Fibroblast of pulmonary artery (primary cell): ENCODE measurements around the gene LRTM1.

Source experiments
- DNase-seq: peaks from one replicate; pipeline ENCODE4 v3.0.0-alpha.2; 2010; ENCODE audit warnings: low read depth
- H3K4me3 ChIP-seq: replicated peaks from 2 replicates; pipeline ENCODE4 v1.5.1; 2011; ENCODE audit warnings: low read depth, mild to moderate bottlenecking, control low read depth, low read length, moderate library complexity
- CTCF ChIP-seq: IDR thresholded peaks from 2 replicates; pipeline ENCODE4 v1.5.1; 2011; ENCODE audit warnings: mild to moderate bottlenecking, control low read depth, low read length, inconsistent platforms; ENCODE audit errors: missing control alignments

LRTM1 gene

DNA sequence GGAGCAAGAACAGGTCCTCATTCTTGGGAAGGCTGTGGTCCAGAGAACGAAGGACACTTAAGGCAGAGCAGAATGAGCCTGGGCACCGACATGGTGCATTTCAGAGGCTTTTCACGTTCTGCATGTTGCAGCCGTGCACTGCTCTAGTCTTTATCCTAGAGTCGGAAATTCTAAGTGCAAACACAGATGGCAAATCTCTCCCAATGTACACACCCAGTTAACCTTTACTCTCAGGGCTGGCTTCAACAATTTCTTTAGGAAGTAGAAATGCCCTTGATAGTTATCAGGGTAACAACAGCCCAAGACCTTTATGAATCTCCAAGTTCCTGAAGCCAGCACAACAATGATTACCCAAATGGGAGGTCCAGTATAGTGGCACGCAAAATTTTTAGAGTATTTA lies 39.1 kb upstream of the LRTM1 start:
- no peak for TF ChIP-seq CTCF
- no peak overlapping the region for H3K4me3 ChIP-seq
- no peak for DNase-seq

GRCh38 chr3:54965746-54966145 lies 37.9 kb upstream of the LRTM1 start:
- peak; percentile 44 for DNase-seq
- H3K4me3 ChIP-seq: no peak overlapping the region
- TF ChIP-seq CTCF: no peak

- no peak overlapping the region for H3K4me3 ChIP-seq
- no peak for TF ChIP-seq CTCF
- DNase-seq: no peak
Observed at GRCh38 chr3:54964081-54964480, 36.2 kb upstream of the LRTM1 start.

GRCh38 chr3:54963641-54964040 lies 35.8 kb upstream of the LRTM1 start:
- no peak for DNase-seq
- H3K4me3 ChIP-seq: no peak overlapping the region
- TF ChIP-seq CTCF: no peak

GRCh38 chr3:54962200-54962599 lies 34.3 kb upstream of the LRTM1 start:
- DNase-seq: no peak
- TF ChIP-seq CTCF: no peak

GRCh38 chr3:54960701-54961100 lies 32.8 kb upstream of the LRTM1 start:
- no peak for DNase-seq
- no peak for TF ChIP-seq CTCF
- H3K4me3 ChIP-seq: no peak overlapping the region

More at GRCh38 chr3:54962200-54962599, 34.3 kb upstream of the LRTM1 start:
- H3K4me3 ChIP-seq: no peak overlapping the region

- TF ChIP-seq CTCF: no peak
- no peak overlapping the region for H3K4me3 ChIP-seq
- no peak for DNase-seq
Observed at GRCh38 chr3:54960082-54960481, 32.2 kb upstream of the LRTM1 start.
